HFFc6 (cell line): ENCODE measurements around the gene BTG1. TPM values are rescaled to one million over a fixed set of nuclear protein-coding genes. Genes with fewer than 3 reads are reported as not detected.
A peak's percentile ranks its signal among the peaks of the same experiment; 100 is the strongest.

Experiments
- DNase-seq: peaks from one replicate; pipeline ENCODE4 v3.0.0-alpha.2; 2018
- H3K27ac Mint-ChIP-seq: 2 replicates; pipeline ENCODE4 v1.8.0; 2020; ENCODE audit warnings: mild to moderate bottlenecking, mixed read lengths
- H3K27me3 Mint-ChIP-seq: 2 replicates; pipeline ENCODE4 v1.8.0; 2021; ENCODE audit warnings: mild to moderate bottlenecking, moderate library complexity, mixed read lengths; ENCODE audit not compliant: insufficient read depth
- H3K36me3 Mint-ChIP-seq: 2 replicates; pipeline ENCODE4 v1.8.0; 2021; ENCODE audit warnings: low read depth, mixed read lengths
- H3K4me1 Mint-ChIP-seq: 2 replicates; pipeline ENCODE4 v1.8.0; 2020; ENCODE audit warnings: low read depth, mixed read lengths
- H3K4me3 Mint-ChIP-seq: 2 replicates; pipeline ENCODE4 v1.8.0; 2020; ENCODE audit warnings: mild to moderate bottlenecking, moderate library complexity, mixed read lengths
- H3K9me3 Mint-ChIP-seq: 2 replicates; pipeline ENCODE4 v1.8.0; 2020; ENCODE audit warnings: mild to moderate bottlenecking, mixed read lengths
- total RNA-seq, 6 experiments: library from RNA; stranded (reverse); fragmentation: NEBNext Ultra II Directional; extraction: Animal tissue kit (Norgen Biotek cat#: 25700); gene quantifications; 2 replicates in 1 of 6; 3 replicates in 5 of 6; pipeline ENCODE4 v1.2.3, GENCODE V29; 2021
- TF ChIP-seq, protein P1 (sequence below): fragments of 200-600 bp; sonication (generic); IDR thresholded peaks from 2 replicates; pipeline ENCODE4 v1.5.0; 2021; ENCODE audit warnings: antibody characterized with exemption, mild to moderate bottlenecking

The BTG1 gene
- total RNA-seq, 6 experiments from 2014 or later = 38.7 to 49.9 (median 45.3) TPM

DNA sequence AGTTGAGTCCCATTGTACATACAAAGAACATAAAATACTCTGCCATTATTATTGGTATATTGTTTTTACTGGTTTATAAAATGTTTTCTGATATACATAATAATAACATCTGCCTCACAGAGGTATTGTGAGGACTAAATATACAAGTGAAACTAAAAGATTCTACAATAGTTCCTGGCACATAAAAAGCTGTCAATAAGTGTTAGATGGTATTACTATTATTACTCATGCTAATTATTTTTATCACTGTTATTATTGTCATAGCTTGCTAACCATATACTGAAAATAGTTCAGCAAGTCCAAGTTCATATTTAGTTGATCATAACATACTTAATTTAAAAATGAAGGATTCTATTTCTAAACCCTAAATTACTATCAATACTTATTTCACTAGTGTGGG lies 34.4 kb downstream of the BTG1 start:
- H3K9me3 Mint-ChIP-seq = no peaks in the 10 kb centered on the region
- TF ChIP-seq, protein P1, sequence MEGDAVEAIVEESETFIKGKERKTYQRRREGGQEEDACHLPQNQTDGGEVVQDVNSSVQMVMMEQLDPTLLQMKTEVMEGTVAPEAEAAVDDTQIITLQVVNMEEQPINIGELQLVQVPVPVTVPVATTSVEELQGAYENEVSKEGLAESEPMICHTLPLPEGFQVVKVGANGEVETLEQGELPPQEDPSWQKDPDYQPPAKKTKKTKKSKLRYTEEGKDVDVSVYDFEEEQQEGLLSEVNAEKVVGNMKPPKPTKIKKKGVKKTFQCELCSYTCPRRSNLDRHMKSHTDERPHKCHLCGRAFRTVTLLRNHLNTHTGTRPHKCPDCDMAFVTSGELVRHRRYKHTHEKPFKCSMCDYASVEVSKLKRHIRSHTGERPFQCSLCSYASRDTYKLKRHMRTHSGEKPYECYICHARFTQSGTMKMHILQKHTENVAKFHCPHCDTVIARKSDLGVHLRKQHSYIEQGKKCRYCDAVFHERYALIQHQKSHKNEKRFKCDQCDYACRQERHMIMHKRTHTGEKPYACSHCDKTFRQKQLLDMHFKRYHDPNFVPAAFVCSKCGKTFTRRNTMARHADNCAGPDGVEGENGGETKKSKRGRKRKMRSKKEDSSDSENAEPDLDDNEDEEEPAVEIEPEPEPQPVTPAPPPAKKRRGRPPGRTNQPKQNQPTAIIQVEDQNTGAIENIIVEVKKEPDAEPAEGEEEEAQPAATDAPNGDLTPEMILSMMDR = no peak
- H3K27ac Mint-ChIP-seq = no peak overlapping the region
- DNase-seq = no peak
- no peaks in the 10 kb centered on the region for H3K36me3 Mint-ChIP-seq
- H3K27me3 Mint-ChIP-seq = no peaks in the 10 kb centered on the region
- no peak overlapping the region for H3K4me3 Mint-ChIP-seq
- H3K4me1 Mint-ChIP-seq = peaks cover 35% of the 10 kb centered on the region

DNA sequence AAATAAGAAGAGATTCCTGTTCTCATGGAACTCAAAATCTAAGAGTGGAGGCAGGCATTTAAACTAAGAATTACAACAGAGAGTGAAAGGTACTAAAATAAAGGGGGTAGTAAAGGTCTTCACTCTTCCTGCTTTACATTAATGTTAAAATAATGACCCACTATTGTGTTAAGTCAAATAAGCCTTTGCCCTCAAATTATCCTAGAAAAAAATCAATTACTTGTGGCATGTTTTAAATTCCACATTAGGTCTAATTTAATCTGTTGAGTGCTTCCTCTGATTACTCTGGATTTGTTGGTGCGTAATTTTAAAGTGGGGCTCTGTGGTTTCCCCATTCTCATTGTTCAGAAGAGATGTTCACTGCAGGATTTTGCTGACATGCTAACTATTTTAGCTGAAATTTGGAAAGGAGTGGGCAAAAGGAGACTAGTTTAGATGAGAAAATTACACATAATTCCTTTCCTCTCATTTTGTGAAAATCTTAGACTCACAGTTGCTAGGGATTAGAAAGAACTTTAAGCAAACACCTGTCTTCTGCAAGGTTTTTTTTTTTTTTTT lies 35.5 kb downstream of the BTG1 start:
- Mint-ChIP-seq H3K27me3 (no peaks in the 10 kb centered on the region), H3K4me1 (peaks cover 35% of the 10 kb centered on the region), H3K27ac (no peak overlapping the region), H3K36me3 (no peaks in the 10 kb centered on the region), H3K4me3 (no peak overlapping the region), H3K9me3 (no peaks in the 10 kb centered on the region)
- no peak for DNase-seq
- TF ChIP-seq, protein P1 = no peak

DNA sequence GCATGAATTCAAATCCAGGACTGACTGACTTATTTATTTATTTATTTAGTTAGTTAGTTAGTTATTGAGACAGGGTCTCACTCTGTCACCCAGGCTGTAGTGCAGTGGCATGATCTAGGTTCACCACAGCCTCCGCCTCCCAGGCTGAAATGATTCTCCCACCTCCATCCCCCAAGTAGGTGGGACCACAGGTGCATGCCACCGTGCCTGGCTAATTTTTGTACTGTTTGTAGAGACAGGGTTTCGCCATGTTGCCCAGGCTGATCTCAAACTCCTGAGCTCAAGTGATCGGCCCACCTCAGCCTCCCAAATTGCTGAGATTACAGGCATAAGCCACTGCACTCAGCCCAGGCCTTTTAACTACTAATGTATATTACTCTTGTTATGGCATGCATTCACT lies 36.0 kb downstream of the BTG1 start:
- H3K36me3 Mint-ChIP-seq = no peaks in the 10 kb centered on the region
- H3K4me3 Mint-ChIP-seq = no peak overlapping the region
- peaks cover 35% of the 10 kb centered on the region for H3K4me1 Mint-ChIP-seq
- no peaks in the 10 kb centered on the region for H3K9me3 Mint-ChIP-seq
- no peaks in the 10 kb centered on the region for H3K27me3 Mint-ChIP-seq
- DNase-seq = no peak
- no peak overlapping the region for H3K27ac Mint-ChIP-seq
- TF ChIP-seq, protein P1 = no peak

DNA sequence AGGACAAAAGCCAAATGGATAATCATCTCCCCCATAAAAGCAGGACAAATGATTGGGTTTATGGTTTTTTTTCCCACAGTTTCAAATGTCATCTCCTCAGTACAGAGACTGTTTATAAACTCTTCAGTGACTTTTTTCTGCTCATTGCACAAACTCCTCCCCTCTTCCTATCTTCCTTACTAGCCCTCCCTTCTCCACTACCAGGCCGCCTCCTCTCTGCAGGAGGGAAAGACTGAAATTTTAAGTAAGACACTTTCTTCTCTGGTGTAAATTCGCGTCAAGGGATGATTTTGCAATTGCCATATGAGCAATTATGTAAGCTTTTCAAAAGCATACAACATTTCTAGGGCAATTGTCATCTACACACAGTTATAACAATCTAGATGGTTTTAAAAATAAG lies 37.0 kb downstream of the BTG1 start:
- H3K36me3 Mint-ChIP-seq = no peaks in the 10 kb centered on the region
- no peaks in the 10 kb centered on the region for H3K27me3 Mint-ChIP-seq
- H3K4me3 Mint-ChIP-seq = peak overlapping the region; percentile 65
- peak; percentile 41 for DNase-seq
- peak overlapping the region; percentile 56 for H3K27ac Mint-ChIP-seq
- TF ChIP-seq, protein P1 = no peak
- H3K4me1 Mint-ChIP-seq = peaks cover 35% of the 10 kb centered on the region
- no peaks in the 10 kb centered on the region for H3K9me3 Mint-ChIP-seq

DNA sequence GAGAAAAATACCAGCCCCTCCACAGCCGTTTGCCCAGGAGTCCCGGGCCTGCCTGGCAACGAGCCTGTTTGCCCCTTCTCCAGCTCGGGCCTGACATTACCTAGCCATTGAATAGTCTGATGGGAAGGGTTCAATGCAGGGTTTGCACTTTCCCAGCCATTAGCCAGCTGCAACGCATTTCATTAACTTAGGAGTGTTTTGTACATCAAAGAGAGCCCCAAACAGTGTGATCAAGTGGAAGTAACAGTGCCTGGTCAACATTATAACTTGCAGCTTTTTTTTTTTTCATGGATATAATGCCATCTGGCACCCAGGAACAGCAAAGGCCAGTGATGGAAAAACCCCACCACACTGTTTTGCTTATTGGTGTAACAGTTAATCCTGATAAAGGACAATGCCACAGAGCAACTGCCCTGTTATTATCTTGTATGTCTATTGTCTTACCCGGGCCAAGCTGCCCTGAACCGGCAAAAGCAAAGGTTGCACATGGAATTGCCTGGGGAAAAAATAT lies 38.0 kb downstream of the BTG1 start:
- Mint-ChIP-seq H3K27me3 (no peaks in the 10 kb centered on the region), H3K4me1 (peaks cover 35% of the 10 kb centered on the region), H3K36me3 (no peaks in the 10 kb centered on the region), H3K27ac (peak overlapping the region; percentile 56), H3K9me3 (no peaks in the 10 kb centered on the region), H3K4me3 (peak overlapping the region; percentile 65)
- no peak for DNase-seq
- TF ChIP-seq, protein P1 = no peak
